ENCODE measurements around the gene NAV2.

- TF ChIP-seq CTCF (IDR thresholded peaks at IDR 0.05) = no peak
- TF ChIP-seq EP300 (IDR thresholded peaks at IDR 0.05) = no peak
- no peak for TF ChIP-seq POLR2A (IDR thresholded peaks at IDR 0.05)
- no peak for TF ChIP-seq POLR2AphosphoS5 (IDR thresholded peaks at IDR 0.05)
These were observed 266.8 kb downstream of the NAV2 start for GRCh38 chr11:19979519-19979845.
